Spleen (tissue), 7 donors: ENCODE measurements around the gene B4GALNT3.
A peak's percentile ranks its signal among the peaks of the same experiment; 100 is the strongest.

Source experiments
- CTCF ChIP-seq, 11 experiments: fragments of 200-600 bp in 7 of 11; fragments of 450-650 bp in 4 of 11; sonication (generic) in 4 of 11; IDR thresholded peaks in 8 of 11; conservative IDR thresholded peaks in 3 of 11; 1 replicate in 7 of 11; 2 replicates in 4 of 11; pipeline versions ENCODE4 v1.4.0 to v1.8.0; 2016 to 2021; ENCODE audit warnings: antibody characterized with exemption in 11 of 11, inconsistent platforms in 4 of 11, mild to moderate bottlenecking in 1 of 11
- POLR2A ChIP-seq, 3 donors: fragments of 450-650 bp; IDR thresholded peaks; one replicate each; pipeline ENCODE4 v1.5.1; 2017; ENCODE audit warnings: antibody characterized with exemption in 3 of 3, mild to moderate bottlenecking in 1 of 3
- POLR2AphosphoS5 ChIP-seq, 3 donors: sonication (generic); formaldehyde crosslinking; IDR thresholded peaks; one replicate each; pipeline ENCODE4 v1.5.1; 2017; ENCODE audit warnings: antibody characterized with exemption in 3 of 3
- donor health status: DM: no; HTN: no; CAD: no; lungs with moderate emphysema.
- donor health status: DM: no; HTN: no; CAD: no.
- donor health status: DM: no; HTN: no; CAD: no.

- TF ChIP-seq POLR2AphosphoS5 (IDR thresholded peaks at IDR 0.05) = peak; percentile 76 to 89 (median 79)
- peak; percentile 98 to 100 (median 100) for TF ChIP-seq CTCF (IDR thresholded peaks at IDR 0.05 in 8 of 11, conservative IDR thresholded peaks at IDR 0.05 in 3 of 11)
- TF ChIP-seq POLR2A (IDR thresholded peaks at IDR 0.05) = no peak
Measured at GRCh38 chr12:575948-576614, 116.3 kb downstream of the B4GALNT3 start.
